HEK293 (cell line): Measurements from ENCODE around the gene MOB3C.

ENCODE experiments used
- CTCF ChIA-PET: fragments of 350-600 bp; formaldehyde crosslinking; extraction: SDS; loops from one replicate; lab custom pipeline; 2021; ENCODE audit warnings: antibody characterized with exemption; lab: Yijun Ruan, JAX
- POLR2A ChIA-PET: fragments of 300-600 bp; formaldehyde crosslinking; extraction: SDS; loops from one replicate; lab custom pipeline; 2020; ENCODE audit warnings: antibody characterized with exemption, inconsistent platforms; lab: Yijun Ruan, JAX
- H3K27ac ChIP-seq: fragments of 200-500 bp; sonication (Bioruptor generic); 2 replicates; pipeline ENCODE4 v1.5.1; 2014; ENCODE audit warnings: low read depth, low read length, control low read depth, inconsistent platforms; ENCODE audit errors: extremely low read depth
- H3K36me3 ChIP-seq, 2 experiments: fragments of 200-500 bp in 1 of 2; sonication (Bioruptor generic) in 1 of 2; 1 replicate in 1 of 2; 2 replicates in 1 of 2; pipeline ENCODE4 v1.5.1; 2014 to 2017; ENCODE audit warnings: inconsistent platforms in 2 of 2, low read length in 2 of 2; ENCODE audit not compliant: control insufficient read depth in 2 of 2, insufficient read depth in 1 of 2
- H3K4me1 ChIP-seq: fragments of 200-500 bp; sonication (Bioruptor generic); 2 replicates; pipeline ENCODE4 v1.5.1; 2014; ENCODE audit warnings: mild to moderate bottlenecking, low read length, inconsistent platforms; ENCODE audit not compliant: control insufficient read depth, insufficient read depth
- H3K4me3 ChIP-seq: 2 replicates; pipeline ENCODE4 v1.5.1; 2011; ENCODE audit warnings: low read depth, mild to moderate bottlenecking, control low read depth, low read length, moderate library complexity
- H3K9me3 ChIP-seq: fragments of 200-500 bp; sonication (Bioruptor generic); 2 replicates; pipeline ENCODE4 v1.5.1; 2014; ENCODE audit warnings: low read depth, low read length, inconsistent platforms; ENCODE audit not compliant: control insufficient read depth, insufficient read depth
- CTCF ChIP-seq: fragments of 450-650 bp; formaldehyde crosslinking; IDR thresholded peaks from 2 replicates; pipeline ENCODE4 v1.5.1; 2016; ENCODE audit warnings: missing biosample characterization, missing genetic modification characterization
- EGR2 ChIP-seq: fragments of 450-650 bp; formaldehyde crosslinking; IDR thresholded peaks from 2 replicates; pipeline ENCODE4 v1.5.1; 2016; ENCODE audit warnings: low read depth, missing biosample characterization, missing genetic modification characterization
- FEZF1 ChIP-seq: fragments of 450-650 bp; formaldehyde crosslinking; IDR thresholded peaks from 2 replicates; pipeline ENCODE4 v1.5.1; 2016; ENCODE audit warnings: missing biosample characterization, missing genetic modification characterization
- PATZ1 ChIP-seq: fragments of 450-650 bp; formaldehyde crosslinking; IDR thresholded peaks from 2 replicates; pipeline ENCODE4 v1.5.1; 2016; ENCODE audit warnings: missing biosample characterization, missing genetic modification characterization
- SCRT2 ChIP-seq: fragments of 450-650 bp; formaldehyde crosslinking; IDR thresholded peaks from 2 replicates; pipeline ENCODE4 v1.5.1; 2016; ENCODE audit warnings: missing biosample characterization, missing genetic modification characterization
- ZBTB21 ChIP-seq: fragments of 450-650 bp; formaldehyde crosslinking; IDR thresholded peaks from 2 replicates; pipeline ENCODE4 v1.5.1; 2017; ENCODE audit warnings: missing biosample characterization, missing genetic modification characterization
- ZBTB44 ChIP-seq: fragments of 450-650 bp; IDR thresholded peaks from 2 replicates; pipeline ENCODE4 v1.5.1; 2018; ENCODE audit warnings: missing biosample characterization, mild to moderate bottlenecking, missing genetic modification characterization
- ZFP69B ChIP-seq: fragments of 450-650 bp; formaldehyde crosslinking; IDR thresholded peaks from 2 replicates; pipeline ENCODE4 v1.5.1; 2016; ENCODE audit warnings: missing biosample characterization, missing genetic modification characterization
- ZNF211 ChIP-seq: fragments of 450-650 bp; formaldehyde crosslinking; IDR thresholded peaks from 2 replicates; pipeline ENCODE4 v1.5.1; 2016; ENCODE audit warnings: low read depth, missing biosample characterization, missing genetic modification characterization
- ZNF24 ChIP-seq: fragments of 450-650 bp; formaldehyde crosslinking; IDR thresholded peaks from 2 replicates; pipeline ENCODE4 v1.5.1; 2016; ENCODE audit warnings: missing biosample characterization, missing genetic modification characterization
- ZNF26 ChIP-seq: fragments of 450-650 bp; formaldehyde crosslinking; IDR thresholded peaks from 2 replicates; pipeline ENCODE4 v1.5.1; 2016; ENCODE audit warnings: missing biosample characterization, missing genetic modification characterization
- ZNF473 ChIP-seq: fragments of 450-650 bp; formaldehyde crosslinking; IDR thresholded peaks from 2 replicates; pipeline ENCODE4 v1.5.1; 2017; ENCODE audit warnings: missing biosample characterization, missing genetic modification characterization
- ZNF530 ChIP-seq: fragments of 450-650 bp; formaldehyde crosslinking; IDR thresholded peaks from 2 replicates; pipeline ENCODE4 v1.5.1; 2016; ENCODE audit warnings: low read depth, missing biosample characterization, missing genetic modification characterization
- ZNF660 ChIP-seq: fragments of 450-650 bp; IDR thresholded peaks from 2 replicates; pipeline ENCODE4 v1.5.1; 2018; ENCODE audit warnings: missing biosample characterization, mild to moderate bottlenecking, missing genetic modification characterization
- ZNF704 ChIP-seq: fragments of 450-650 bp; formaldehyde crosslinking; IDR thresholded peaks from 2 replicates; pipeline ENCODE4 v1.5.1; 2016; ENCODE audit warnings: missing biosample characterization, missing genetic modification characterization
- ZNF707 ChIP-seq: fragments of 450-650 bp; formaldehyde crosslinking; IDR thresholded peaks from 2 replicates; pipeline ENCODE4 v1.5.1; 2016; ENCODE audit warnings: missing biosample characterization, missing genetic modification characterization
- ZNF747 ChIP-seq: fragments of 450-650 bp; formaldehyde crosslinking; IDR thresholded peaks from 2 replicates; pipeline ENCODE4 v1.5.1; 2016; ENCODE audit warnings: missing biosample characterization, missing genetic modification characterization
- TF ChIP-seq, protein P1 (sequence below): fragments of 450-650 bp; IDR thresholded peaks from 2 replicates; pipeline ENCODE4 v1.5.1; 2018; ENCODE audit warnings: missing biosample characterization, missing genetic modification characterization
- TF ChIP-seq, protein P2 (sequence below): fragments of 450-650 bp; formaldehyde crosslinking; IDR thresholded peaks from 2 replicates; pipeline ENCODE4 v1.5.1; 2016; ENCODE audit warnings: missing biosample characterization, missing genetic modification characterization
- TF ChIP-seq, protein P3 (sequence below): fragments of 450-650 bp; formaldehyde crosslinking; IDR thresholded peaks from 2 replicates; pipeline ENCODE4 v1.5.1; 2016; ENCODE audit warnings: missing biosample characterization, missing genetic modification characterization

The MOB3C gene

GRCh38 chr1:46605232-46605631 is 11.4 kb downstream of the MOB3C start:
- peaks cover 0 to 9% of the 10 kb centered on the region in 2 experiments; a peak in 1 of 3 replicates for H3K36me3 ChIP-seq
- no peaks in the 10 kb centered on the region for H3K9me3 ChIP-seq
- POLR2A ChIA-PET = interaction anchor here (1.3 to 4.6 kb wide), 2 partner anchors 11 to 113 kb away, joined by 5 to 77 read pairs; partner anchors contain the start of genes EFCAB14 and MOB3C
- CTCF ChIA-PET = interaction anchor here (0.5 to 2.3 kb wide), 9 partner anchors 13 to 587 kb away, joined by 3 to 10 read pairs (median 3); a partner anchor contains a TSS
- TF ChIP-seq ZNF530 (tag by site-specific recombination) (no peak), ZNF704 (no peak), FEZF1 (tag by site-specific recombination) (no peak), ZNF211 (no peak)
- peaks cover 2% of the 10 kb centered on the region; the same call in 1 of the 2 replicates for H3K4me1 ChIP-seq
- no peak overlapping the region for H3K4me3 ChIP-seq
- H3K27ac ChIP-seq = no peak overlapping the region

DNA sequence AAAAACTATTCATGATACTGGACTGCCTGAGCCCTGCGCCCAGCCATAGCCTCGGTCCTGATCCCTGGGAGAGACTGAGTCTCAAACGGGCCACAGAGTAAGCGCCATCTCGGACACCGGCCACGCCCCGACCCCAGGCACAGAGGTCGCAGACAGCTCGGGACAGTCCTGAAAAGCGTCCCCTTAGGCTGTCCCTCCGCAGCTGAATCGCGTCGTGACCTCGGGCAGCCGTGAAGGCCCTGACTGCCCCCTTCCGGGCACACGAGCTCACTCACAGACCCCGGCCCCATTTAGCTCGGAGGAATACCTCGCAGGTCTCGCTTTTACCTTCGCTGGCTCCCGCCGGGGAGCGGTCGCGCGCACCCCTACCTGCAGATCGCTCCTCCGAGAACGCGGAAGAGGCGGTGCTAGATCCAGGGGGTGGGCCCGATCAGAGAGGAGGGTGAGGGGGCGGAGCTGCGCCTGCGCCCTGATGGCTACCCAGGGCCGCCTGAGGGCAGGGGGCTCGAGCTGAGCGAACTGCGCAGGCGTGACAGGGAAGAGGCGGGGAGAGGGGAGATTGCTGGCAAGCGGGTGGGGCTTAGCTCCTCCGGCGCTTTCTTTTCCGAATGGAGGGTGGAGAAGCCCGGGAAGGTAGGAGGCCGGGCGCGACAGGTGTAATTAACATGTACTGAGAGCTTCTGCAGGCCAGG is 12.6 kb downstream of the MOB3C start, which contains the start of gene MKNK1:
Gene MKNK1 (minus strand): TSS at position 411 of the 692 bp plus-strand sequence. CDS start 20,941 bp downstream, outside the sequence.
- Histone ChIP-seq H3K4me1 (peaks cover 2% of the 10 kb centered on the region; the same call in 1 of the 2 replicates), H3K27ac (no peak within 1 kb of the TSS), H3K4me3 (peak within 1 kb of the TSS; percentile 95), H3K9me3 (no peaks in the 10 kb centered on the region), H3K36me3 (peaks cover 0 to 8% of the 10 kb centered on the region in 2 experiments; a peak in 1 of 3 replicates)
- POLR2A ChIA-PET = interaction anchor here (0.6 to 4.6 kb wide), 18 partner anchors 10 to 116 kb away, joined by 3 to 77 read pairs (median 4); partner anchors contain the start of genes ATPAF1, EFCAB14 and MOB3C
- CTCF ChIA-PET = interaction anchor here (0.6 to 2.3 kb wide), 10 partner anchors 10 to 837 kb away, joined by 3 to 10 read pairs (median 4); no protein-coding TSS in a partner anchor
- TF ChIP-seq CTCF (tag by site-specific recombination) (peak; percentile 47; the same call in 1 of the 2 replicates), ZFP69B (tag by site-specific recombination) (0 out of 2 replicates have a peak, but pooled peaks have one; percentile 49), ZNF24 (tag by site-specific recombination) (no peak), ZNF747 (no peak), SCRT2 (tag by site-specific recombination) (peak; percentile 93), ZBTB44 (tag by site-specific recombination) (no peak), ZBTB21 (tag by site-specific recombination) (0 out of 2 replicates have a peak, but pooled peaks have one; percentile 16), ZNF707 (tag by site-specific recombination) (no peak), ZNF473 (tag by site-specific recombination) (no peak), EGR2 (tag by site-specific recombination) (peak; percentile 45; the same call in 1 of the 2 replicates), ZNF660 (tag by site-specific recombination) (0 out of 2 replicates have a peak, but pooled peaks have one; percentile 28), ZNF26 (tag by site-specific recombination) (no peak), PATZ1 (tag by site-specific recombination) (peak; percentile 82)
- TF ChIP-seq, protein P1, sequence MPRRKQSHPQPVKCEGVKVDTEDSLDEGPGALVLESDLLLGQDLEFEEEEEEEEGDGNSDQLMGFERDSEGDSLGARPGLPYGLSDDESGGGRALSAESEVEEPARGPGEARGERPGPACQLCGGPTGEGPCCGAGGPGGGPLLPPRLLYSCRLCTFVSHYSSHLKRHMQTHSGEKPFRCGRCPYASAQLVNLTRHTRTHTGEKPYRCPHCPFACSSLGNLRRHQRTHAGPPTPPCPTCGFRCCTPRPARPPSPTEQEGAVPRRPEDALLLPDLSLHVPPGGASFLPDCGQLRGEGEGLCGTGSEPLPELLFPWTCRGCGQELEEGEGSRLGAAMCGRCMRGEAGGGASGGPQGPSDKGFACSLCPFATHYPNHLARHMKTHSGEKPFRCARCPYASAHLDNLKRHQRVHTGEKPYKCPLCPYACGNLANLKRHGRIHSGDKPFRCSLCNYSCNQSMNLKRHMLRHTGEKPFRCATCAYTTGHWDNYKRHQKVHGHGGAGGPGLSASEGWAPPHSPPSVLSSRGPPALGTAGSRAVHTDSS (tag by site-specific recombination) = no peak
- TF ChIP-seq, protein P2, sequence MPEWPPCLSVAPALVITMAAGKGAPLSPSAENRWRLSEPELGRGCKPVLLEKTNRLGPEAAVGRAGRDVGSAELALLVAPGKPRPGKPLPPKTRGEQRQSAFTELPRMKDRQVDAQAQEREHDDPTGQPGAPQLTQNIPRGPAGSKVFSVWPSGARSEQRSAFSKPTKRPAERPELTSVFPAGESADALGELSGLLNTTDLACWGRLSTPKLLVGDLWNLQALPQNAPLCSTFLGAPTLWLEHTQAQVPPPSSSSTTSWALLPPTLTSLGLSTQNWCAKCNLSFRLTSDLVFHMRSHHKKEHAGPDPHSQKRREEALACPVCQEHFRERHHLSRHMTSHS (tag by site-specific recombination) = no peak
- TF ChIP-seq, protein P3, sequence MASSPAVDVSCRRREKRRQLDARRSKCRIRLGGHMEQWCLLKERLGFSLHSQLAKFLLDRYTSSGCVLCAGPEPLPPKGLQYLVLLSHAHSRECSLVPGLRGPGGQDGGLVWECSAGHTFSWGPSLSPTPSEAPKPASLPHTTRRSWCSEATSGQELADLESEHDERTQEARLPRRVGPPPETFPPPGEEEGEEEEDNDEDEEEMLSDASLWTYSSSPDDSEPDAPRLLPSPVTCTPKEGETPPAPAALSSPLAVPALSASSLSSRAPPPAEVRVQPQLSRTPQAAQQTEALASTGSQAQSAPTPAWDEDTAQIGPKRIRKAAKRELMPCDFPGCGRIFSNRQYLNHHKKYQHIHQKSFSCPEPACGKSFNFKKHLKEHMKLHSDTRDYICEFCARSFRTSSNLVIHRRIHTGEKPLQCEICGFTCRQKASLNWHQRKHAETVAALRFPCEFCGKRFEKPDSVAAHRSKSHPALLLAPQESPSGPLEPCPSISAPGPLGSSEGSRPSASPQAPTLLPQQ (tag by site-specific recombination) = peak; percentile 46; the same call in 1 of the 2 replicates
